HPDE6-E6E7 (cell line): ENCODE measurements around the gene OR51G1.
"Not testable (repeated sequence)": the region's sequence is repeated elsewhere in the genome, so short reads cannot be mapped to it uniquely, and the experiment has no call there.

Experiments used
- DNase-seq: peaks from one replicate; pipeline ENCODE4 v3.0.0; 2011; ENCODE audit warnings: missing footprints; ENCODE audit errors: extremely low spot score

The OR51G1 gene, protein sequence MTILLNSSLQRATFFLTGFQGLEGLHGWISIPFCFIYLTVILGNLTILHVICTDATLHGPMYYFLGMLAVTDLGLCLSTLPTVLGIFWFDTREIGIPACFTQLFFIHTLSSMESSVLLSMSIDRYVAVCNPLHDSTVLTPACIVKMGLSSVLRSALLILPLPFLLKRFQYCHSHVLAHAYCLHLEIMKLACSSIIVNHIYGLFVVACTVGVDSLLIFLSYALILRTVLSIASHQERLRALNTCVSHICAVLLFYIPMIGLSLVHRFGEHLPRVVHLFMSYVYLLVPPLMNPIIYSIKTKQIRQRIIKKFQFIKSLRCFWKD

DNA sequence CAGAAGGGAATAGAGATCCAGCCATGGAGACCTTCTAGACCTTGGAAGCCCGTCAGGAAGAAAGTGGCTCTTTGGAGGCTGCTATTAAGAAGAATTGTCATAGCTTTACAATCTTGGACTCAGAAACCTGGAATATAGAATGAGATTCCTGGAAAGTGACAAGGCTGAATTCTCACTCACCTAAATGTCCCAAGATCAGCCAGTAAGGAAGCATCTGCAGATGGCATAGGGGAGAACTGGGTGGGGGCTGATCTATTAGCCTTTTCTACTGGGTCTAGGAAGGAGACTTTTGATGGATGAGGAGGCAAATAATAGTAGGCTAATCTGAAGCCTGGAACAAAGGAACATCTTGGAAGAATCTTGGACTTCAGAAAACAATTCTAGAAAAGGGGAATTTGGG, at the start of gene OR51G1:
TSS of gene OR51G1 (minus strand) at position 101 of the 400 bp plus-strand sequence. CDS start at position 101, 0 bp downstream.
- no peak for DNase-seq

DNA sequence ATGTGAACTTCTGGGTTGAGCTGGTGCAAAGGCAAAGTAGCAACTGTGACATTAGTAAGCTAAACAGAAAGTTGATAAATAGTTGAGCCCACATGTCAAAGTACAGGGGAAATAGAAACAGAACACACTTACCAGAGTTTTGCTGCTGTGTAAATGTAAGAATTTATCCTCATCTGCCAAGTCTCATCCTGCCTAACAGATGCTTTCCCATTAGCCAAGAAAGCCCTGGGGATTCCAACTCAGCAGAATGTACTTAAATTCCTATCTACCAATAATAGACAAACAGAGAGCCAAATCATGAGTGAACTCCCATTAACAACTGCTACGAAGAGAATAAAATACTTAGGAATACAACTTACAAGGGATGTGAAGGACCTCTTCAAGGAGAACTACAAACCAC, 38.7 kb upstream of the OR51G1 start:
- no peak for DNase-seq

DNA sequence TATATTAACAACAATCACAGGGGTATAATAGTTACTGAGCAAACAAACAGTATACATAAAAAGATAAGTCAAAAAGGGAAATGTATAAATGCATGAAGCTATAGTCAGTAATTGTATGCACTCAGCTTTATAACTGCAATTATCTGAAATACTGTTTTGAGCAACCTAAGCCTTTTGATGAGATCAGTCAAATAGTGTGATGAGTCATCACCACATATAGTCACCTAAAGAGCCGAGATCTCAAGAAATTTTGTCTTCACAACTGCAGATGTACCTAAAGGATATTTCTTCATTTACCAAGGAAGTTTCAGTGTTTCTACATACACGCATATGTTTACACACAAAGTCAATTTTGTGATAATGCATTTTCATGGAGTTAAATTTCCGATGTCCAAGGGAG, 36.7 kb upstream of the OR51G1 start:
- no peak for DNase-seq

DNA sequence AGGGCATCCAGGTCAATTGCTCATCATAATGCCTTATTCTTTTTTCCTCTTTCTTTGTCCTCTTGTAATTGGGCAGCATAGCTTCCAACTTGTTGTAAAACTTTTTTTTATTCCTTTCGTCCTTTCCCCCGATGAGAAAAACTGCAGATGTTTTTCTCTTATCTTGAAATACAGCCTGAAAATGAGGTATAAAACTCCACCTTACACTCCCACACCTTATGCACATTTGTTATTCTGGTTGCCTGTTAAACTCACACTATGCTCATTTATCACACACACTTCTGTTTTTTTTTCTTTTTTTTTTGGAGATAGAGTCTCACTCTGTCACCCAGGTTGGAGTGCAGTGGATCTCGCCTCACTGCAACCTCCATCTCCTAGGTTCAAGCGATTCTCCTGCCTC, 33.3 kb upstream of the OR51G1 start:
- no peak for DNase-seq

DNA sequence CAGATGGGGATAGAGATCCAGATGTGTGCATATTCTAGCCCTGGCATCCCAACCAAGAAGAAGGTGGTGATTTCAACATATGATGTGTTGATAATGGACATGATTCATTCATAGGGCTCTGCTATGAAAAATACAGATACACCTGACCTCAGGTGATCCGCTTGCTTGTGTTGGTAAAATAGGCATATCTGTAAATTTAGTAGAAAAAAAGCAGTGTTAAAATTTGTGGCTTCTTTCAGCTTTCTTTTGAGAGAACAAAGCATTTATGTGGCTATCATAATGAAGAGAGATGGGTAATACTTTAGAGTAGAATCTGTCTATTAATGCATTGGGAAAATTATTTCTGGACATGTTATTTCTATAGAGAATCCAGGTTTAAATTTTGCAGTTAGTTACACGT, 31.5 kb upstream of the OR51G1 start, which contains the start of gene OR51A2:
TSS of gene OR51A2 (minus strand) at position 101 of the 400 bp plus-strand sequence. CDS start at position 101, 0 bp downstream.
- not testable (repeated sequence) for DNase-seq

DNA sequence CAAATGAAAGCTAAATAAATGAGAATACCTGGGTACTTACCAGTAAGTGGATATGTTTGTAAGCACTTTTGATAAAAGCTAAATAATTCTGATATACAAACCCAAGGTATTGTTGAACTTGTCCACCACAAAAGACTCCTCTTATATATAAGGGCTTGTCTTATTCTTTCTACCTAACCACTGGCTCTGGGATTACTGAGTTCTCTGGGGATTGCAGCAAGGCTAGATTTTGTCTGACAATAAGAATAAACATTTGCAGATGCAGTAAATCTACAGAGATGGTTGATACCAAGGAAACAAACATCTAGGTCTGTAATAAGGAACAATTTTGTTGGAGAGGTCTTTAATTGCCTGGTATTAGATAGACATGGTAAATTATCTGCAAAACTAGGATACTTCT, 23.4 kb upstream of the OR51G1 start, which contains the start of gene OR51A4:
TSS of gene OR51A4 (minus strand) at position 101 of the 400 bp plus-strand sequence. CDS start 505 bp downstream, outside the sequence.
- DNase-seq: no peak

DNA sequence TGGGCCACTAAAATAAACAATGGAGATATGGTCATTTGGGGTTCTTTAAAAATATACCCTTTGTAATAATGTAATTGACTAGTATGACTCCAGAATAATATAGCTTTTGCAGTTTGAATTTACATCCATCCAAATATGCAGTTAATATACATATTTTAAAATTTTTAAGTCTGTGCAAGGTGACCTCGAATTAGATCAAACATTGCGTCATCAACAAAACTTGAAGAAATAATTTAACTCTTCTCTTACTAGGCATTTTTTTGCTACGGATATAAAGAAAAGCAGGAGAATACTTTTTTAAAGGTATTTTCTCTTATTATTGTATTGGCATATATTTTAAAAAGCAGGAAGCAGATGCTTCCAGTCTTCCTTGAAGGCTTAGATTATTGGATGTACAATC, 12.6 kb upstream of the OR51G1 start:
- DNase-seq: no peak

DNA sequence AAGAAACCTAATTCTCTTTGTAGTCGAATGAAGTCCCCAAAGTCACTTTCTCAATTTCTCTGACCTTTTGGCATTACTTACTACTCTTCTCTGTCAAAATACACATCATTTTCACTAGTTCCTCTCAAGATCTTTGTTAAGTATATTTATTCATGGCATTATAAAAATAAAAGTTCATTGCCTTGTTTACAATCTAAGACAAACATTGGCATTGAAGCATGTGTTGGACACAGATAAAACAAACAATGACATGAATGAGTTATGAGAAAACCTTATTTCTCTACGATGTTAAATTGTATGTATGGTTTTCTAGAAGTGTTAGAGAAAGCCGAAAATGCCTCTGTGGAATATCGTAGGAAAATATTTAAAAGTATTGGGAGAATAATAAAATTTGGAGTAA, 8.6 kb upstream of the OR51G1 start:
- no peak for DNase-seq

DNA sequence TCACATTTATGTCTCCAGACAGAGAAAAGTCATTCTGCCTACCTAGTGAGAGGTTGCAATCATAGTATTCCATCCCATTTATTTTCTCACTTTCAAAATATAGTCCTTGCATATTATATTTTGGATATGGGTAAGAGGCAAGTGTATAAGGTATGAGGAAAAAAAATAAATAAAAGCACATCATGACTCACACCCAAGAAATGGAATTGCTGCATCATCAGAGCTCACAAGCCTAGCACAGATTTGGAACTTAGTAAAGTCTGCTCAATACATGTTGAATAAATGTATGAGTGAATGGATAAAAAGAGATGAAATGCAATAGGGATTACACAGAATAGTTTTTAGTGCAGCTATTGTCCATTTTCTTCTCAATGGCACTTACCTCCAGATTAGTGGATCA, 2.5 kb upstream of the OR51G1 start:
- DNase-seq: no peak

DNA sequence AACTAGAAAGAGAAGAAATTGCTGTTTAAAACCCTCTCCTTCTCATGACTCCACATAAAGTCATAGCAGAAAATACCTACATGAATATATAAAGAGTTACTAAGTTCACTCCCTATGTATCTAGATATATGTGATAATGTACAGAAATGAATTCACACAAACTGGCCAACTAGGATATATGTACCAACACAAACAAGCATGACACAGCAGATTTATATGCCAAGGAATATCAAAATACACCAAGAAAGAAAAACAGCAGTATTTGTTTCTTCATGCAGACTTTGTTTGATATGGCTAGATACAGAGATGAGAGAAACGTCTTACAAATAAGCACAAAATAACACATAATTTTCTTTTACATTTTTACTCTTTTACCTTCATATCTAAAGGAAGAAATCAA, 1.8 kb downstream of the OR51G1 start:
- no peak for DNase-seq

DNA sequence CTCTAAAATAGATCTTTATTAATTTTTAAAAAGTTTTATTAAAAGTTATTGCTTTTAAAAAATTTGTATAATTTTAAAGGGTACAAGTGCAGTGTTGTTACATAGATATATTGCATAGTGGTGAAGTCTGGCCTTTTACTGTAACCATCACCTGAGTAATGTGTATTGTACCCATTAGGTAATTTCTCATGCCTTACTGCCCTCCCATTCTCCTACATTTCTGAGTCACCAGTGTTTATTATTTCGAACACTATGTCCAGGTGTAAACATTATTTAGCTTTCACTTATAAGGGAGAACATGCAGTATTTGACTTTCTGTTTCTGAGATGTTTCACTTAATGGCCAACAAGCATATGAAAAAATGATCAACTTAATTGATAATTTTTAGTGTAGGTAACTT, 2.3 kb downstream of the OR51G1 start:
- no peak for DNase-seq

DNA sequence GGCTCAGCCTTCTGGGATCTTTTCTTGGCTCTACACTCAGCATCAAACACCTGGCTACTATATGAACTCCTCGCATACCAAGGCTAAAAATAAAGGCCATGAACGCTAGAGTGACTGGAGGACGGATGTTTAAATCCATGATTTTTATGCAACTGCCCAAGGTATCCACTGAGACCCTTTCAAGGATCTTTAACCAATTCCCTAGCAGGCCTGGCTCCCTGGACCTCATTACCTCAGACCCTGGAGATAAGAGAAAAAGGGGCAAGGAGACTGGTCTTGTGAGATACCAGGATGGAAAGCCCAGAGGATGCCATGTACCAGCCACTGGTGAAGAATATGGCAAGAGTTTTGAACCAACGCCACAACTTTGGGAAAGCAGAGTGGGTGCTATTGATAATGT, 4.9 kb downstream of the OR51G1 start, which contains the start of gene OR51G2:
TSS of gene OR51G2 (minus strand) at position 101 of the 400 bp plus-strand sequence. CDS start 3,687 bp downstream, outside the sequence.
- no peak for DNase-seq

DNA sequence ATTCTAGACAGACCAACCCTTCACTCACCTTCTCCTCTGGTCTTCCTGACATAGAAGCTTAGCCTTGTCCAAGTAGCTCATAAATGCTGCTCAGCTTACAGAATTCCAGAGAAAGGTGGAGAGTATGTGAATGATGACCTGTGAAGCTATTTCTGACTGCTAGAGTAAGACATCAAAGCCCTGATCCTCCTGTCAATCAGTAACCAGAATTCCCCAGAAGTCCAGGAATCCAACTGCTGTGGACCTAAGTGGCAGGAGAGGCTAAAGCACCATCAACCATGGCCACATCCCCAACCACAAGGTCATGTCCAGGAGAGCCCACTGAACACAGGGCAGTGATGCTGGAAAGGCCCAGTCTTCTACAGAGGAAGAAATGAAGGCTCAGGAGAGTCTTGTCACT, 7.6 kb downstream of the OR51G1 start:
- DNase-seq: no peak

DNA sequence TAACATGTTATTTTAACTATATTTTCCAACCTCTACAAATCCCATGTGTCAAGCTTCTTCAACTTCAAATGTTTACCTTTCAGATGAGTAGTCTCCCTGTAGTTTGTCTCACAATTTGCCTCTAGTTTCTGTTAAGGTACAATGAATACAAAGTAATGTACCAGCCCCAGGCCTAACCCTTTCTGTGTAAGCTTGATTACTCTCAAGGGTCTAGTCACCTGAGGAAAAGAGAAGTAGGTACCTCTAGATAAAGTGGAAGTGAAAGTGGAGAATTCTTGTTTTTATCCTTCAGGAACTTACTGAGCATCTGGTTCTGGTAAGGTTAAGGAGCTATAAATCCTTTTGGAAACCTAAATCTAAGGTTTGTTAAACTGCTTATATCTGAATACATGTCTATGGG, 20.7 kb downstream of the OR51G1 start, which contains the start of gene OR51A7:
TSS of gene OR51A7 (plus strand) at position 300 of the 400 bp plus-strand sequence. CDS start 3,587 bp downstream, outside the sequence.
- no peak for DNase-seq

DNA sequence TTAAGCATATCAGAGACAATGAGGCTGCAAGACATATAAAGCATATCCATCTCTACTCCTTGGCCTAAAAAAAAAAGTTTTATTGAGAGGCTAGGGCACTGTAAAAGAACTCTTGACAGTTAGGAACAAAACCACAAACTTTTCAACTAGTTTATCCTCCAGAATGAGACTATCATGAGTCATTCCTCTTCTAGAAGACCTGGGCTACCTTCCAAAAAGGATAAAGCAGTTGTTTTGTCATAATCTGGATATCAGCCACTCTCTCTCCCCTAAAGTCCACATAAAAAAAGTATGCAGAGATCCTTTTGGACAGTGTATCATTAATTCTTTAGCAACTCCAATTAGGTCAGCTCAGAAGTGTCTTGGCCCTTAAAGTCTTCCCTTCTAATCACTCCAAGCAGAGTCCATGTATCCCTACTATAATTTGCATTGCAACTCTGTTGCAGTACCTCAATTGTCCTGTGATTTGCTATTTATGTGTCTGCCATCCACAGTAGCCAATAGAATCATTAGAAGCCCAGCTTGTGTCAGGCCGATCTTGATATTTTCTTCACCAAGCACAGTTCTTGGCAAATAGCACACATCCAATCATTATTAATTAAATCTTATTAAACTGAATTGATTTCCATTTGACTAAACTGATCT, 32.0 kb downstream of the OR51G1 start:
- DNase-seq: no peak

DNA sequence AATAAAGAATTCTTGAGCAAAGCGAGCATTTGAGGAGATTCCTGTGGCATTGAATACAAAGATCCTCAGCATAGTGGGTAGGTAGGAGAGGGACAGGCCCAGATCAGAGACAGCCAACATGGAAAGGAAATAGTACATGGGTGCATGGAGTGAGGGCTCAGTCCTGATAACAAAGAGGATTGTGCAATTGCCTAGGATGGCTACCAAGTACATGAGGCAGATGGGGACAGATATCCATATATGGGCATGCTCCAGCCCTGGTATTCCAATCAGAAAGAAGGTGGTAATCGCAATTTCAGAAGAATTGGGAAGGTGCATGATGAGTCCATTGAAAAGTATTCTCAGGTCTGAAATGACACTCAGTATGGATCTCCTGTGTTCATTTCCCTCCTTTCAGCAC, 33.9 kb downstream of the OR51G1 start:
- DNase-seq: no peak

DNA sequence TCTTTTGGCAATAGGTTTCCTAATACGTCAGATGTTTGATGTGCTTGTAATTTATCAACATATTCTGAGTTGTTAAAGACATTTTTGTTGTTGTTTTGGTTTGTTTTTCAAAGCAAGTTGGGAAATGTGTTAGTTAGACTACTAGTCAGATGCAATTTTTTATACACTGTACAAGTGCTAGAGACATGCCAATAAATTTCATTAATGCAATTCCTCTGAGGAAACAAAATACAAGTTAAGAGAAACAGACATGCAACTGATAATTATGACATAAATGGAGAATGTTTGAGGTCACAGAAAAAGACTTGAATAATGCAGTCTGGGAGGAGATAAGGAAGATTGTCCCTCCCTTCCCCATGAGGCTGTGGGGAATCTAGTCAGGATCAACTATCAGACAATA, 36.5 kb downstream of the OR51G1 start:
- DNase-seq: no peak

DNA sequence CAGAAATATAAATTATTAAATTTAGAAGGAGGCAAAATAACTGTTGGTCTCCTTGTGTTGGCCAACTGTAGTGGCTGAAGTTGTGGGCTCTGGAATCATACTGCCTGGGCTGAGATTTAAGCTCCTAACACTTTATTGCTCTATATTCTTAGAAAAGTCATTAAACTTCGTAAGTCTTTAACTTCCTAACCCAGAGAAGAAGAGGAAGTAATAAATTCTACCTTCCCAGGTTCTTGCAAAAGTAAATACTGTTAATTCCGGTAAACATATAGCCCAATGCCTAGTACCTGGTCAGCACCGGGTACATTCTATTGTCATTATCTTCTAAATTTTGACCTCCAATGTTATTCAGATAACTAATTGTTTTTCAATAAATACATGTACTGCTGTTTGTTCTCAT, 38.0 kb downstream of the OR51G1 start:
- DNase-seq: no peak

DNA sequence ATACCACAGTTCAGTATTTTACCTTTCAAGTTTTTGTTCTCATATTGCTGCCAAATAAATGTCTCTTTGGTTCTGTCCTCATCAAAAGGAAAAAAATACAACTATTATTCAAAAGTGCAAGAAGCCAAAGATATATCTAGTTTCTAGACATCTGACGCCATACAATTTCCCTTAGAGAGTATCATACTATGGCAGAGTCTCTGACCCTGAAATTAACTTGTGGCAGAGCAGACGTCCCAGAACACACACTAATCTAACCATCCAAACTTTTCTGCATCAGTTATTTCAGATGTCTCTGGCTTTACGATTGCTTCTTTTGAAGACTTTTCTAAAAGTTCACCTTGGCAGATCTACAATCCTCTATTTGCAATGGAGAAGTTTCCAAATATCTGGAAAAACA, 39.8 kb downstream of the OR51G1 start:
- DNase-seq: no peak

DNA sequence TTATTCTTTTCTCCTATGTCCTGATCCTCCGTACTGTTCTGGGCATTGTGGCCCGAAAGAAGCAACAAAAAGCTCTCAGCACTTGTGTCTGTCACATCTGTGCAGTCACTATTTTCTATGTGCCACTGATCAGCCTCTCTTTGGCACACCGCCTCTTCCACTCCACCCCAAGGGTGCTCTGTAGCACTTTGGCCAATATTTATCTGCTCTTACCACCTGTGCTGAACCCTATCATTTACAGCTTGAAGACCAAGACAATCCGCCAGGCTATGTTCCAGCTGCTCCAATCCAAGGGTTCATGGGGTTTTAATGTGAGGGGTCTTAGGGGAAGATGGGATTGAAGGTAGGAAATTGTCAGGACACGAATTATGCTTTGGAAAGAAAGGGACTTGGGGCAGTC, 41.6 kb downstream of the OR51G1 start:
- no peak for DNase-seq

DNA sequence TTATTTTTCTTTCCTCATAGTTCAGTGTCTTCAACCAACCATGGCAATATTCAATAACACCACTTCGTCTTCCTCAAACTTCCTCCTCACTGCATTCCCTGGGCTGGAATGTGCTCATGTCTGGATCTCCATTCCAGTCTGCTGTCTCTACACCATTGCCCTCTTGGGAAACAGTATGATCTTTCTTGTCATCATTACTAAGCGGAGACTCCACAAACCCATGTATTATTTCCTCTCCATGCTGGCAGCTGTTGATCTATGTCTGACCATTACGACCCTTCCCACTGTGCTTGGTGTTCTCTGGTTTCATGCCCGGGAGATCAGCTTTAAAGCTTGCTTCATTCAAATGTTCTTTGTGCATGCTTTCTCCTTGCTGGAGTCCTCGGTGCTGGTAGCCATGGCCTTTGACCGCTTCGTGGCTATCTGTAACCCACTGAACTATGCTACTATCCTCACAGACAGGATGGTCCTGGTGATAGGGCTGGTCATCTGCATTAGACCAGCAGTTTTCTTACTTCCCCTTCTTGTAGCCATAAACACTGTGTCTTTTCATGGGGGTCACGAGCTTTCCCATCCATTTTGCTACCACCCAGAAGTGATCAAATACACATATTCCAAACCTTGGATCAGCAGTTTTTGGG, 42.2 kb downstream of the OR51G1 start, which contains the start of gene OR51T1:
TSS of gene OR51T1 (plus strand) at position 41 of the 641 bp plus-strand sequence. CDS start at position 41, 0 bp downstream.
- DNase-seq: no peak

DNA sequence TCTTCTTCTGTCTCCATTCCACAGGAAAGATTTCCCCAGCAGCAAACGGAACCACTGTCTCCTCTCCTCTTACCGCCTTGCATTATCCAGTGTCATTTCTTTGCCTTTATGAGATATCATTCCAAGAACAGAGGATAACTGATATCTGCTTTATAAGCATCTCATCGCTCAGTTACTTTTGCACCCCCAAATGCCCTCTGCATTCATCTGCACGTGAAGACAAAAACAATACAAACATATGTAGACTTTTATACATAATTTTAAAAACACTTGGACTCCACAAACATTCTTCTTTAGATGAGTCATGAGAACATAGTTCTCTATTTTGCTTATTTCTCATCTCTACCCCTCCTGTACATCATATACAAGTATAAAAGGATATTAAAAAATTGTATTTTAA, 43.0 kb downstream of the OR51G1 start:
- DNase-seq: no peak
